ENCODE measurements around the gene NHLH2. TPM values are rescaled to one million over a fixed set of nuclear protein-coding genes. Genes with fewer than 3 reads are reported as not detected.

The NHLH2 gene
- total RNA-seq, 8 experiments from 2014 or later, result 0.09 to 70.5 (median 6.9) TPM

DNA sequence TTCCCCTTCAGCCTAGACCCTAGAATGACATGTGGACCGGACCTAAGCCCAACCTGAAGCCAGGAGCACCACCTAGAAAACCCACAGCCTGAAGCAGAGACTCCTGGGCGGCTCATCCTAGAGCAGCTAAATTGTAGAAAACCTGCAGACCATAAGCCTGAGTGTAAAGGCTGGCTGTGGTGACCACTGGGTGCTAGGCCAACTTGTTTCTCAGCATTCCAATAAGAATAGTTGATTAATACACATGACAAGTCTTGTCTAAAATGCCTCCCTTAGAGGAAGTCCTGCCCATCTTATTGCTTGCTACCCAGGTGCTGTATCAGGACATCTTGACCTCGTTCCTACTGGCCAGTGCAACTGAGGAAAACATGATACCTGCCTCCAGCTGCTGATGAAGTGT, 49.1 kb downstream of the NHLH2 start:
- WGBS, 10 experiments, result 0 to 96% (median 70%) methylated on average over 1 to 3 of the region's 3 CpGs; no CpG with 5 or more reads in 3 of the 10 experiments

DNA sequence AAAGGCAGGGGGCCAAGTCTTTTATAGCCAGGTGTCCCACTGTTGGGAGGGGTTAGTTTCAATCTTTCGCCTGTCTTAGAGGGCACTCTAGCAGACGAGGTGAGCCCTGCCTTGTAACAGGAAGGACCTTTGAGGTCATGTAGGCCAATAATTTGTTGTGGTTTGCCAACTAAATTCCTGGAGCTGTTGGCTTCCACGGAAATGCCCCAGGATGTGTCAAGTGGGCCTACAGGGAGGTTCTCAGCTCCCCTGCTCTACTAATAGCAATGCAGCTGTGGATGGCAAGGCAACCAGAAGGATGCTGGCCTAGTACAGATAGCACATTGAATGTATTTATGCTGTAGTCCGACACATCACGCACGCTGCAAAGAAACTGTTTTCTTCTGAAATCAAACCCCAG, 50.1 kb downstream of the NHLH2 start:
- H3K27ac ChIP-seq, result no peak overlapping the region
- H3K4me3 ChIP-seq, result no peak overlapping the region
- 60 to 100% (median 84%) methylated on average over 1 to 6 of the region's 6 CpGs; no CpG with 5 or more reads in 2 of the 10 experiments for whole genome bisulfite sequencing, 10 experiments
- ATAC-seq (replicated peaks in 6 of 8), result no peak
- in situ Hi-C loops (cut with MboI; ENCODE audit: low pct_unique_long_range_greater_than_20kb in 2 of 9, low sequenced_read_pairs in 9 of 9, unreplicated experiment in 9 of 9), result no loop called here
- H3K4me1 ChIP-seq (replicated peaks in 1 of 2), result peaks cover 13 to 25% of the 10 kb centered on the region in 2 donors

More for the DNA sequence above, 49.1 kb downstream of the NHLH2 start:
- Histone ChIP-seq H3K4me1 (replicated peaks in 1 of 2) (peaks cover 15 to 34% of the 10 kb centered on the region in 2 donors), H3K4me3 (no peak overlapping the region), H3K27ac (no peak overlapping the region)
- no peak for ATAC-seq (replicated peaks in 6 of 8)
- in situ Hi-C loops (cut with MboI; ENCODE audit: low pct_unique_long_range_greater_than_20kb in 2 of 9, low sequenced_read_pairs in 9 of 9, unreplicated experiment in 9 of 9), result no loop called here

DNA sequence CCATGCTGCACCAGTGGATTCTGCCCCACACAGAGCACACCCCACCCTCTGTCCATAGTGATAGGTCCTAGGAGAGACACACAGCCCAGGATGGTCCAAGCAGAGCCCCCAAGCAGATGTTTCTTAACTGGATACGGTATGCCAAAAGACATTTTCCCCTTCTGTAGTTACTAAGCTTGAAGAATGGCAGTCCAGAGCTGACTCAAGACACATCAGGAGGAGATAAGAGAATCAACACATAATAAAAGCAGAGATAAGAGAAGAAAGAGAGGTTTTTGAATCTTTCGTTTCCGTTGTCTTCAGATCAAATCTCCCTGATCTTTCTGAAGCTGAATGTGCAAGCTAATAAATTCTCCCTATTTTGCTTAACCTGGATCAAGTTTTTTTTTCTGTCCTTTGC, 50.6 kb downstream of the NHLH2 start:
- WGBS, 10 experiments, result 0 to 100% (median 80%) methylated on average over 1 to 3 of the region's 3 CpGs; no CpG with 5 or more reads in 3 of the 10 experiments
- in situ Hi-C loops (cut with MboI; ENCODE audit: low pct_unique_long_range_greater_than_20kb in 2 of 9, low sequenced_read_pairs in 9 of 9, unreplicated experiment in 9 of 9), result no loop called here
- no peak overlapping the region for H3K27ac ChIP-seq
- peaks cover 9 to 20% of the 10 kb centered on the region in 2 donors for H3K4me1 ChIP-seq (replicated peaks in 1 of 2)
- no peak overlapping the region for H3K4me3 ChIP-seq
- no peak for ATAC-seq (replicated peaks in 6 of 8)

Other genes starting within 250 kb of the NHLH2 start
- gene VANGL1, start 199.2 kb downstream of the NHLH2 start, total RNA-seq, result 10 to 100 TPM in 1 of 8 experiments, 1 to 10 TPM in 6, under 1 TPM in 1; 0.95 to 12.2 (median 3.7) TPM
- gene CASQ2, start 72.4 kb downstream of the NHLH2 start, total RNA-seq, result under 1 TPM in 5 of 8 experiments, not detected in 3; 0.09 to 0.42 (median 0.21) TPM
- 10 to 100 TPM in 2 of 8 experiments, 1 to 10 TPM in 5, under 1 TPM in 1; 0.20 to 11.2 (median 7.0) TPM for gene SLC22A15, start 135.4 kb upstream of the NHLH2 start, total RNA-seq